H1 (cell line): Measurements from ENCODE around the gene MYOM3. TPM values are rescaled to one million over a fixed set of nuclear protein-coding genes. Genes with fewer than 3 reads are reported as not detected.

Source experiments
- CTCF ChIA-PET: fragments of 300-600 bp; sonication (Branson Sonifier 250); formaldehyde crosslinking; loops from one replicate; lab custom pipeline; 2021; ENCODE audit not compliant: partially characterized antibody; lab: Charles Lee
- POLR2A ChIA-PET: fragments of 300-600 bp; sonication (Branson Sonifier 250); formaldehyde crosslinking; loops from one replicate; lab custom pipeline; 2021; ENCODE audit warnings: inconsistent platforms; ENCODE audit not compliant: partially characterized antibody; lab: Charles Lee
- DNase-seq, 2 experiments: peaks; one replicate each; pipeline versions ENCODE4 v3.0.0 to v3.0.0-alpha.2; 2010 to 2022; ENCODE audit warnings: low spot score in 2 of 2, low read depth in 1 of 2, mixed read lengths in 1 of 2
- FAIRE-seq: peaks from 2 replicates; lab custom pipeline; 2011; peaks lifted over from hg19 to GRCh38; lab: Jason Lieb, UNC
- H2AFZ ChIP-seq: 2 replicates; pipeline ENCODE4 v1.8.1; 2012; ENCODE audit warnings: low read length, inconsistent platforms
- H2AK5ac ChIP-seq: 2 replicates; pipeline ENCODE4 v1.6.1; 2013; ENCODE audit warnings: low read depth, low read length
- H2BK120ac ChIP-seq: replicated peaks from 2 replicates; pipeline ENCODE3; 2013; ENCODE audit warnings: low read depth, low read length, inconsistent platforms
- H2BK12ac ChIP-seq: 2 replicates; pipeline ENCODE4 v1.6.1; 2013; ENCODE audit warnings: low read depth, low read length
- H2BK15ac ChIP-seq: 2 replicates; pipeline ENCODE4 v1.6.1; 2013; ENCODE audit warnings: low read length
- H2BK20ac ChIP-seq: 2 replicates; pipeline ENCODE4 v1.6.1; 2013; ENCODE audit warnings: low read length
- H2BK5ac ChIP-seq: 2 replicates; pipeline ENCODE4 v1.6.1; 2013; ENCODE audit warnings: low read depth, low read length
- H3K14ac ChIP-seq: 2 replicates; pipeline ENCODE4 v1.6.1; 2013; ENCODE audit warnings: inconsistent platforms; ENCODE audit not compliant: insufficient read length
- H3K18ac ChIP-seq: 2 replicates; pipeline ENCODE4 v1.6.1; 2013; ENCODE audit warnings: low read length; ENCODE audit errors: extremely low read depth
- H3K23ac ChIP-seq: 2 replicates; pipeline ENCODE4 v1.6.1; 2013; ENCODE audit warnings: inconsistent platforms; ENCODE audit not compliant: insufficient read length
- H3K23me2 ChIP-seq: 2 replicates; pipeline ENCODE4 v1.6.1; 2013; ENCODE audit warnings: low read depth, low read length
- H3K27ac ChIP-seq: 2 replicates; pipeline ENCODE4 v1.6.1; 2011; ENCODE audit warnings: low read depth, low read length, inconsistent platforms
- H3K27me3 ChIP-seq, 4 experiments: replicated peaks in 1 of 4; 1 replicate in 1 of 4; 2 replicates in 3 of 4; pipeline versions ENCODE4 v1.6.1 to v1.8.1; 2011 to 2013; ENCODE audit warnings: low read length in 3 of 4, mild to moderate bottlenecking in 3 of 4, inconsistent platforms in 2 of 4, mixed read lengths in 2 of 4, moderate library complexity in 1 of 4; ENCODE audit not compliant: control insufficient read depth in 3 of 4, insufficient read depth in 3 of 4; ENCODE audit errors: extremely low read depth in 1 of 4
- H3K36me3 ChIP-seq, 4 experiments: 2 replicates each; pipeline versions ENCODE4 v1.6.1 to v1.8.1; 2011 to 2013; ENCODE audit warnings: mild to moderate bottlenecking in 4 of 4, low read length in 3 of 4, moderate library complexity in 2 of 4, control low read depth in 1 of 4, inconsistent platforms in 1 of 4; ENCODE audit not compliant: insufficient read depth in 4 of 4, control insufficient read depth in 2 of 4
- H3K4ac ChIP-seq: replicated peaks from 2 replicates; pipeline ENCODE3; 2013; ENCODE audit warnings: low read length, low read depth, mixed read lengths, inconsistent platforms; ENCODE audit not compliant: insufficient read length
- H3K4me1 ChIP-seq, 4 experiments: replicated peaks in 1 of 4; 1 replicate in 1 of 4; 2 replicates in 3 of 4; pipeline versions ENCODE4 v1.6.1 to v1.8.1; 2011 to 2013; ENCODE audit warnings: low read length in 3 of 4, inconsistent platforms in 2 of 4, mixed read lengths in 1 of 4; ENCODE audit not compliant: insufficient read depth in 4 of 4, control insufficient read depth in 3 of 4
- H3K4me2 ChIP-seq, 2 experiments: 2 replicates each; pipeline versions ENCODE4 v1.6.1 to v1.8.1; 2011 to 2013; ENCODE audit warnings: low read depth in 2 of 2, low read length in 2 of 2, control low read depth in 1 of 2, inconsistent platforms in 1 of 2, mild to moderate bottlenecking in 1 of 2; ENCODE audit not compliant: insufficient read depth in 1 of 2
- H3K4me3 ChIP-seq, 4 experiments: fragments of 200-600, 300-600 bp in 1 of 4; sonication (generic), shearing (Covaris generic), sonication (Bioruptor Twin) in 1 of 4; 2 replicates each; pipeline versions ENCODE4 v1.5.1 to v1.8.1; 2011 to 2016; ENCODE audit warnings: low read length in 4 of 4, low read depth in 3 of 4, control low read depth in 2 of 4, inconsistent platforms in 2 of 4, mild to moderate bottlenecking in 2 of 4, mixed read lengths in 1 of 4, moderate library complexity in 1 of 4; ENCODE audit not compliant: insufficient read depth in 2 of 4; ENCODE audit errors: extremely low read depth in 1 of 4
- H3K56ac ChIP-seq: replicated peaks from 2 replicates; pipeline ENCODE3; 2013; ENCODE audit warnings: low read depth, mild to moderate bottlenecking, mixed read lengths, low read length, inconsistent platforms; ENCODE audit not compliant: insufficient read length
- H3K79me1 ChIP-seq: 2 replicates; pipeline ENCODE4 v1.6.1; 2013; ENCODE audit warnings: low read depth, low read length, control low read depth
- H3K79me2 ChIP-seq, 2 experiments: 2 replicates each; pipeline versions ENCODE4 v1.6.1 to v1.8.1; 2012 to 2013; ENCODE audit warnings: low read length in 2 of 2, mild to moderate bottlenecking in 2 of 2, inconsistent platforms in 1 of 2; ENCODE audit not compliant: insufficient read depth in 2 of 2, control insufficient read depth in 1 of 2
- H3K9ac ChIP-seq, 4 experiments: replicated peaks in 1 of 4; 1 replicate in 1 of 4; 2 replicates in 3 of 4; pipeline versions ENCODE4 v1.6.1 to v1.8.1; 2011 to 2013; ENCODE audit warnings: low read depth in 3 of 4, low read length in 3 of 4, control low read depth in 2 of 4, mild to moderate bottlenecking in 2 of 4, moderate library complexity in 2 of 4, inconsistent platforms in 1 of 4; ENCODE audit errors: extremely low read depth in 1 of 4
- H3K9me3 ChIP-seq, 2 experiments: 2 replicates each; pipeline versions ENCODE4 v1.6.1 to v1.8.1; 2012 to 2013; ENCODE audit warnings: mild to moderate bottlenecking in 2 of 2, moderate library complexity in 2 of 2, control low read depth in 1 of 2, inconsistent platforms in 1 of 2, low read depth in 1 of 2, low read length in 1 of 2, mixed read lengths in 1 of 2; ENCODE audit not compliant: insufficient read depth in 2 of 2
- H4K20me1 ChIP-seq, 2 experiments: replicated peaks in 1 of 2; 2 replicates each; pipeline versions ENCODE3 to v1.8.1; 2011 to 2013; ENCODE audit warnings: inconsistent platforms in 2 of 2, low read length in 2 of 2, mild to moderate bottlenecking in 1 of 2; ENCODE audit not compliant: insufficient read depth in 2 of 2, control insufficient read depth in 1 of 2
- H4K5ac ChIP-seq: 2 replicates; pipeline ENCODE4 v1.6.1; 2013; ENCODE audit warnings: low read length, low read depth, mixed read lengths, inconsistent platforms; ENCODE audit not compliant: insufficient read length
- H4K8ac ChIP-seq: 2 replicates; pipeline ENCODE4 v1.8.0; 2013; ENCODE audit warnings: mild to moderate bottlenecking, moderate library complexity, low read length, inconsistent platforms; ENCODE audit not compliant: insufficient read depth; ENCODE audit errors: extremely low read depth
- H4K91ac ChIP-seq: replicated peaks from 2 replicates; pipeline ENCODE3; 2013; ENCODE audit warnings: low read length, mixed read lengths, inconsistent platforms; ENCODE audit not compliant: insufficient read length
- ASH2L ChIP-seq: fragments of 200-600, 300-600 bp; sonication (generic); IDR thresholded peaks from one replicate; pipeline ENCODE4 v1.7.1; 2017; ENCODE audit warnings: low read length
- JUND ChIP-seq: IDR thresholded peaks from 2 replicates; pipeline ENCODE4 v1.6.1; 2011; ENCODE audit warnings: mild to moderate bottlenecking, improper control_type of control experiment, low read length
- SIX5 ChIP-seq: IDR thresholded peaks from 2 replicates; pipeline ENCODE4 v1.6.1; 2011; ENCODE audit warnings: mild to moderate bottlenecking, low read depth, low read length
- WGBS, 2 experiments: shearing (Covaris generic) in 1 of 2; methylation state at CpG; one replicate each; pipeline versions ENCODE4 v1.1.6 to v1.1.7; 2013 to 2015; ENCODE audit warnings: low lambda C conversion rate in 2 of 2, mixed read lengths in 2 of 2, inconsistent platforms in 1 of 2, low coverage in 1 of 2, missing lambda C conversion rate in 1 of 2; ENCODE audit not compliant: insufficient replicate concordance in 2 of 2, insufficient coverage in 1 of 2, insufficient read length in 1 of 2; ENCODE audit errors: extremely low coverage in 1 of 2, missing lambda C conversion rate in 1 of 2; 5-methylcytosine and 5-hydroxymethylcytosine counted together
- polyA plus RNA-seq, 7 experiments: library from polyadenylated mRNA; depleted of rRNA in 3 of 7; stranded (reverse) in 5 of 7; unstranded in 2 of 7; fragments of >200 nt in 5 of 7; fragments of 200-250 nt in 2 of 7; gene quantifications; 1 replicate in 5 of 7; 2 replicates in 1 of 7; 4 replicates in 1 of 7; pipeline versions ENCODE4 v1.2.1 to v1.2.3, GENCODE V29; 2011 to 2013; ENCODE audit warnings: missing spikeins in 2 of 7, mixed read lengths in 2 of 7
- total RNA-seq: library from RNA; stranded (reverse); fragmentation: NEBNext Ultra II Directional; extraction: Animal tissue kit (Norgen Biotek cat#: 25700); gene quantifications from 2 replicates; pipeline ENCODE4 v1.2.1, GENCODE V29; 2021

Gene MYOM3
- total and polyA plus RNA-seq, 2 of the 8 experiments (the other 6 are each of a cell fraction or from before 2014, with no cell fraction given): 0.08 to 0.09 TPM

DNA sequence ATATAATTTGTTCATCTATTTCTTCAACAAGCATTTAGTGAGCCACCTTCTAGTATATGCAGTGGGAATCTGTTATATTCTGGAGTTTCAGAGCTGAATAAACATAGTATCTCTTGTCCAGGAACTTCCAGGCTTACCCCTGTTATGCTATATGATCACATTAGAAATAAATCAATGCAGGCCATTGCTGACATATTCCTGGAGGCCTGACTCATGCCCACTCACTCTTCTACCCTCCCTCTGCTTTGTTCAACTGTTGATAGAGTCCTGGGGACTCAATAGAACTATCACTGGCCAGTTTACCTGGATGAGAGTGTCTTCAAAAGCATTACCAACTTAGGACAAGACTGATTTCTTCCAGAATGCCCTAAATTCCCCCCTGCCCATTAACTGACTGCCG is 102.5 kb downstream of the MYOM3 start:
- Histone ChIP-seq H4K91ac (no peak overlapping the region), H2BK12ac (no peak overlapping the region), H2AFZ (0 out of 2 replicates have a peak overlapping the region, but pooled peaks have one; percentile 12), H2BK5ac (no peak overlapping the region), H4K20me1 (no peaks in the 10 kb centered on the region), H3K9me3 (no peaks in the 10 kb centered on the region), H3K4me3 (no peak overlapping the region), H3K23ac (no peak overlapping the region), H3K4me1 (no peaks in the 10 kb centered on the region; a peak in 2 of 7 replicates), H2AK5ac (no peak overlapping the region), H2BK120ac (no peak overlapping the region), H3K18ac (no peak overlapping the region), H3K14ac (no peak overlapping the region), H4K8ac (no peak overlapping the region), H3K4ac (no peak overlapping the region), H3K4me2 (no peak overlapping the region), H2BK20ac (no peak overlapping the region), H2BK15ac (no peak overlapping the region), H3K23me2 (no peaks in the 10 kb centered on the region), H4K5ac (no peak overlapping the region), H3K27ac (no peak overlapping the region), H3K79me1 (no peaks in the 10 kb centered on the region), H3K36me3 (no peaks in the 10 kb centered on the region), H3K79me2 (no peaks in the 10 kb centered on the region), H3K27me3 (no peaks in the 10 kb centered on the region), H3K9ac (no peak overlapping the region), H3K56ac (no peak overlapping the region)
- FAIRE-seq (no peak), DNase-seq (no peak)
- ChIA-PET CTCF (interaction anchor here (0.8 to 5.4 kb wide), 3 partner anchors 18 to 198 kb away, joined by 3 to 24 read pairs (median 3); no protein-coding TSS in a partner anchor), POLR2A (interaction anchor here (1.0 to 1.8 kb wide), 2 partner anchors 29 to 36 kb away, joined by 3 to 4 read pairs; partner anchors contain the start of gene SRSF10)
- 89% methylated on average over 1 of the region's 1 CpG; no CpG with 5 or more reads in 1 of the 2 experiments for WGBS, 2 experiments
- TF ChIP-seq JUND (0 out of 2 replicates have a peak, but pooled peaks have one; percentile 14), ASH2L (no peak), SIX5 (no peak)
